Left ventricle myocardium inferior (tissue), 1 donor: ENCODE results near the gene BCAN. TPM values are rescaled to one million over a fixed set of nuclear protein-coding genes. Genes with fewer than 3 reads are reported as not detected.

Source experiments
- DNase-seq: peaks from one replicate; pipeline ENCODE4 v3.0.0-alpha.2; 2020
- H3K27ac ChIP-seq: fragments of 200-600 bp; replicated peaks from 2 replicates; pipeline ENCODE4 v1.8.0; 2021
- H3K27me3 ChIP-seq: fragments of 200-600 bp; 2 replicates; pipeline ENCODE4 v1.8.0; 2021; ENCODE audit warnings: low read depth
- H3K36me3 ChIP-seq: fragments of 200-600 bp; 2 replicates; pipeline ENCODE4 v1.8.0; 2021
- H3K4me1 ChIP-seq: fragments of 200-600 bp; 2 replicates; pipeline ENCODE4 v1.8.0; 2021
- H3K4me3 ChIP-seq: fragments of 200-600 bp; 2 replicates; pipeline ENCODE4 v1.8.0; 2021; ENCODE audit warnings: mild to moderate bottlenecking, moderate library complexity
- H3K9me3 ChIP-seq: fragments of 200-600 bp; replicated peaks from 2 replicates; pipeline ENCODE4 v1.8.0; 2021
- intact Hi-C: fragments of 100-400 bp; cut with micrococcal nuclease; formaldehyde crosslinking; loops from one replicate; pipeline ENCODE4 v1.11.0; 2022
- total RNA-seq: library from RNA; stranded (reverse); fragmentation: NEBNext Ultra II Directional; extraction: Animal tissue kit (Norgen Biotek cat#: 25700); gene quantifications from one replicate; pipeline ENCODE4 v1.2.1, GENCODE V29; 2021
- TF ChIP-seq, protein P1 (sequence below): fragments of 200-600 bp; IDR thresholded peaks from 2 replicates; pipeline ENCODE4 v1.8.0; 2021; ENCODE audit warnings: antibody characterized with exemption, mild to moderate bottlenecking, borderline replicate concordance
- donor health status: DM: no; HTN: yes; CAD: no; lungs with severe emphysema.

Gene BCAN
- total RNA-seq, 1 donor from 2014 or later = 0.05 TPM

DNA sequence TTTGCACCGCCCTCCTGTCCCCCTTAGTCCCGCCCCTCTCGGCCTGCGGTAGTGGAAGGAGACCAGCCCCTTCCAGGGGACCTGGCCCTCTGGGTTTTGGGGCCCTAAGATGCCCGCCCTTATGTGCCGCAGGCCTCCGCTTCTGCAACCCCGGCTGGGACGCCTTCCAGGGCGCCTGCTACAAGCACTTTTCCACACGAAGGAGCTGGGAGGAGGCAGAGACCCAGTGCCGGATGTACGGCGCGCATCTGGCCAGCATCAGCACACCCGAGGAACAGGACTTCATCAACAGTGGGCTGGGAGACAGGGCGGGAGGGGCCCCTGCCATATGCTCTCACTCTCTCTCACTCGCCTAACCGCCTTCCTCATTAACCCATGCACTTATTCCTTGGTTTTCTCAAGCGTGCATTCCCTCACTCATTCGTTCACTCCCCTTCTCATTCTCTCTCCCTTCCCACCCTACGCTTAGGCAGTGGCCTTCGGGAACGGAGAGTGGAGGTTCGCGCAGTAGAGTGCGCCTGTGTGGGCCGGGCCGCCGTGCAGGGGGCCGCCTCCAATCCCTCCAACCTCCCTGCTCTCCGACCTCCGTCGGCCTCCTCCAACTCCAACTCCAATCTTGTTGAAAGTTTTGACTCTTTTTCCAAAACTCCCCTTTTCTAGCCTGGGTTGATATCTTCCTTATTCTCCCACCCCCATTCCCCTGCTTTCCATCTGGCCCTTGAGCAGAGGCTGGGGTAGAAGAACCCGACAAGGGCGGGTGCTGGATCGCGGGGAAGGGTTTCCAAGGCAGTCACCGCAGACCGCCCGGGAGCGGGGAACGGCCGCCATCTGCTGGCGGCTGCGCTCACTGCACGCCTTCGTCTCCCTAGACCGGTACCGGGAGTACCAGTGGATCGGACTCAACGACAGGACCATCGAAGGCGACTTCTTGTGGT, 15.2 kb downstream of the BCAN start:
- Histone ChIP-seq H3K27me3 (peaks cover 55% of the 10 kb centered on the region), H3K4me1 (peaks cover 51% of the 10 kb centered on the region), H3K4me3 (peak overlapping the region; percentile 56), H3K36me3 (no peaks in the 10 kb centered on the region), H3K27ac (peak overlapping the region; percentile 57), H3K9me3 (no peaks in the 10 kb centered on the region)
- TF ChIP-seq, protein P1, sequence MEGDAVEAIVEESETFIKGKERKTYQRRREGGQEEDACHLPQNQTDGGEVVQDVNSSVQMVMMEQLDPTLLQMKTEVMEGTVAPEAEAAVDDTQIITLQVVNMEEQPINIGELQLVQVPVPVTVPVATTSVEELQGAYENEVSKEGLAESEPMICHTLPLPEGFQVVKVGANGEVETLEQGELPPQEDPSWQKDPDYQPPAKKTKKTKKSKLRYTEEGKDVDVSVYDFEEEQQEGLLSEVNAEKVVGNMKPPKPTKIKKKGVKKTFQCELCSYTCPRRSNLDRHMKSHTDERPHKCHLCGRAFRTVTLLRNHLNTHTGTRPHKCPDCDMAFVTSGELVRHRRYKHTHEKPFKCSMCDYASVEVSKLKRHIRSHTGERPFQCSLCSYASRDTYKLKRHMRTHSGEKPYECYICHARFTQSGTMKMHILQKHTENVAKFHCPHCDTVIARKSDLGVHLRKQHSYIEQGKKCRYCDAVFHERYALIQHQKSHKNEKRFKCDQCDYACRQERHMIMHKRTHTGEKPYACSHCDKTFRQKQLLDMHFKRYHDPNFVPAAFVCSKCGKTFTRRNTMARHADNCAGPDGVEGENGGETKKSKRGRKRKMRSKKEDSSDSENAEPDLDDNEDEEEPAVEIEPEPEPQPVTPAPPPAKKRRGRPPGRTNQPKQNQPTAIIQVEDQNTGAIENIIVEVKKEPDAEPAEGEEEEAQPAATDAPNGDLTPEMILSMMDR = peak; percentile 98
- DNase-seq = peak; percentile 81
- intact Hi-C loops = loop anchor here (2.0 kb wide), 1 partner anchor 30 kb away; no protein-coding TSS in a partner anchor

DNA sequence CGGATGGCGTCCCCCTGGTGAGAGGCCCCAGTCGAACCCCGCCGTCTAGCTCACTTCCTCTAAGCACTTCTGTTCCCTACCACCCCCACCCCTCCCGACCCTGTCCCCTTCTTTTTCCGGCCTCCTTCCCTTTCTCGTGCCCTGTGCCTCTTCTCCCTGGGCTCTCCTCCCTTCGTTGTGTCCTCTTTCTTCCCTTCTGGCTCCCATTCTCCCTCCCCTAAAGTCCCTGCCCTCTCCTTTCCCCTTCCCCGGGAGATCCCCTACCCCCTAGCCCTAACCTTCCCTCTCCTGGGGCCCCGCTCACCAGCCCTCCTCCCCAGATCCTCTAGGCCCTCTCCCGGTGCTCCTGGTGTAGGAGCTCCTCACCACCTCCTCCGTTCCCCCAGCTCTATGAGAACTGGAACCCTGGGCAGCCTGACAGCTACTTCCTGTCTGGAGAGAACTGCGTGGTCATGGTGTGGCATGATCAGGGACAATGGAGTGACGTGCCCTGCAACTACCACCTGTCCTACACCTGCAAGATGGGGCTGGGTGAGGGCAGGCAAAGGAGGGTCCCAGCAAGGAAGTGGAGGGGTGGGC, 15.9 kb downstream of the BCAN start:
- Histone ChIP-seq H3K36me3 (no peaks in the 10 kb centered on the region), H3K4me3 (peak overlapping the region; percentile 56), H3K4me1 (peaks cover 59% of the 10 kb centered on the region), H3K27ac (no peak overlapping the region), H3K27me3 (peaks cover 48% of the 10 kb centered on the region), H3K9me3 (no peaks in the 10 kb centered on the region)
- intact Hi-C loops = loop anchor here (2.0 kb wide), 1 partner anchor 31 kb away; no protein-coding TSS in a partner anchor
- TF ChIP-seq, protein P1 = no peak
- DNase-seq = no peak

GRCh38 chr1:156658496-156658895, 16.6 kb downstream of the BCAN start:
- Histone ChIP-seq H3K36me3 (no peaks in the 10 kb centered on the region), H3K27ac (no peak overlapping the region), H3K4me1 (peaks cover 65% of the 10 kb centered on the region), H3K27me3 (peaks cover 41% of the 10 kb centered on the region), H3K4me3 (no peak overlapping the region), H3K9me3 (no peaks in the 10 kb centered on the region)
- TF ChIP-seq, protein P1 = no peak
- no peak for DNase-seq
- intact Hi-C loops = no loop called here

DNA sequence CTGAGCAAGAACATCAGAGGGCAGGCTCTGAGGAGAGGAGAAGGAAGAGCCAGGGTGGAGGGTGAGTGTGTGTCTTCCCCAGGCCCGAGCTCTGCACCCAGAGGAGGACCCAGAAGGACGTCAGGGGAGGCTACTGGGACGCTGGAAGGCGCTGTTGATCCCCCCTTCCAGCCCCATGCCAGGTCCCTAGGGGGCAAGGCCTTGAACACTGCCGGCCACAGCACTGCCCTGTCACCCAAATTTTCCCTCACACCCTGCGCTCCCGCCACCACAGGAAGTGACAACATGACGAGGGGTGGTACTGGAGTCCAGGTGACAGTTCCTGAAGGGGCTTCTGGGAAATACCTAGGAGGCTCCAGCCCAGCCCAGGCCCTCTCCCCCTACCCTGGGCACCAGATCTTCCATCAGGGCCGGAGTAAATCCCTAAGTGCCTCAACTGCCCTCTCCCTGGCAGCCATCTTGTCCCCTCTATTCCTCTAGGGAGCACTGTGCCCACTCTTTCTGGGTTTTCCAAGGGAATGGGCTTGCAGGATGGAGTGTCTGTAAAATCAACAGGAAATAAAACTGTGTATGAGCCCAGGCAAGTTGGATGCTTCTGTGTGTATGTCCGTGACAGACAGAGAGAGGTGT, 17.1 kb downstream of the BCAN start:
- no peak overlapping the region for H3K4me3 ChIP-seq

GRCh38 chr1:156659661-156659987, 17.7 kb downstream of the BCAN start:
- peak overlapping the region; percentile 96 for H3K27ac ChIP-seq

More for the DNA sequence above, 17.1 kb downstream of the BCAN start:
- H3K36me3 ChIP-seq = no peaks in the 10 kb centered on the region
- no peak for DNase-seq
- H3K27me3 ChIP-seq = peaks cover 35% of the 10 kb centered on the region
- no peaks in the 10 kb centered on the region for H3K9me3 ChIP-seq
- H3K27ac ChIP-seq = peak overlapping the region; percentile 96
- TF ChIP-seq, protein P1 = no peak
- peaks cover 71% of the 10 kb centered on the region for H3K4me1 ChIP-seq
- intact Hi-C loops = no loop called here

More at GRCh38 chr1:156659661-156659987, 17.7 kb downstream of the BCAN start:
- TF ChIP-seq, protein P1 = no peak
- no peak for DNase-seq
- peak overlapping the region; percentile 54 for H3K4me3 ChIP-seq
- peaks cover 30% of the 10 kb centered on the region for H3K27me3 ChIP-seq
- intact Hi-C loops = no loop called here
- H3K36me3 ChIP-seq = no peaks in the 10 kb centered on the region
- H3K9me3 ChIP-seq = no peaks in the 10 kb centered on the region
- H3K4me1 ChIP-seq = peaks cover 77% of the 10 kb centered on the region
